Measurements from ENCODE around the gene NTM.

Gene NTM

GRCh38 chr11:132123854-132124835 is 753.7 kb downstream of the NTM start:
- no peak overlapping the region for H3K27ac ChIP-seq
- TF ChIP-seq POLR2AphosphoS5 (IDR thresholded peaks at IDR 0.05; ENCODE audit: borderline replicate concordance, low read depth, low read length) = no peak
- no peak for TF ChIP-seq FOXP2 (optimal IDR thresholded peaks at IDR 0.05; ENCODE audit: control extremely low read depth, extremely low read length, insufficient read depth)
- no peak for TF ChIP-seq EZH2 (IDR thresholded peaks at IDR 0.05)
- no peaks in the 10 kb centered on the region for H3K9me3 ChIP-seq (ENCODE audit: low read depth, low read length)
- DNase-seq (ENCODE audit: low read depth, low spot score) = no peak
- H3K9ac ChIP-seq (ENCODE audit: insufficient read length) = no peak overlapping the region
- no peaks in the 10 kb centered on the region for H3K36me3 ChIP-seq (ENCODE audit: insufficient read depth, low read length)
- H3K4me3 ChIP-seq = no peak overlapping the region

GRCh38 chr11:132125988-132126871 is 755.8 kb downstream of the NTM start:
- no peak overlapping the region for H3K4me3 ChIP-seq
- H3K36me3 ChIP-seq (ENCODE audit: insufficient read depth, low read length) = no peaks in the 10 kb centered on the region
- TF ChIP-seq FOXP2 (optimal IDR thresholded peaks at IDR 0.05; ENCODE audit: control extremely low read depth, extremely low read length, insufficient read depth) = no peak
- no peak for TF ChIP-seq EZH2 (IDR thresholded peaks at IDR 0.05)
- no peak for TF ChIP-seq POLR2AphosphoS5 (IDR thresholded peaks at IDR 0.05; ENCODE audit: borderline replicate concordance, low read depth, low read length)
- no peak overlapping the region for H3K27ac ChIP-seq
- H3K9me3 ChIP-seq (ENCODE audit: low read depth, low read length) = no peaks in the 10 kb centered on the region
- H3K9ac ChIP-seq (ENCODE audit: insufficient read length) = no peak overlapping the region
- DNase-seq (ENCODE audit: low read depth, low spot score) = no peak

GRCh38 chr11:132126973-132127899 is 756.8 kb downstream of the NTM start:
- TF ChIP-seq FOXP2 (optimal IDR thresholded peaks at IDR 0.05; ENCODE audit: control extremely low read depth, extremely low read length, insufficient read depth) (no peak), EZH2 (IDR thresholded peaks at IDR 0.05) (no peak), POLR2AphosphoS5 (IDR thresholded peaks at IDR 0.05; ENCODE audit: borderline replicate concordance, low read depth, low read length) (no peak)
- no peaks in the 10 kb centered on the region for H3K9me3 ChIP-seq (ENCODE audit: low read depth, low read length)
- no peaks in the 10 kb centered on the region for H3K36me3 ChIP-seq (ENCODE audit: insufficient read depth, low read length)
- no peak overlapping the region for H3K9ac ChIP-seq (ENCODE audit: insufficient read length)
- H3K4me3 ChIP-seq = no peak overlapping the region
- DNase-seq (ENCODE audit: low read depth, low spot score) = peak; percentile 3
- no peak overlapping the region for H3K27ac ChIP-seq

DNA sequence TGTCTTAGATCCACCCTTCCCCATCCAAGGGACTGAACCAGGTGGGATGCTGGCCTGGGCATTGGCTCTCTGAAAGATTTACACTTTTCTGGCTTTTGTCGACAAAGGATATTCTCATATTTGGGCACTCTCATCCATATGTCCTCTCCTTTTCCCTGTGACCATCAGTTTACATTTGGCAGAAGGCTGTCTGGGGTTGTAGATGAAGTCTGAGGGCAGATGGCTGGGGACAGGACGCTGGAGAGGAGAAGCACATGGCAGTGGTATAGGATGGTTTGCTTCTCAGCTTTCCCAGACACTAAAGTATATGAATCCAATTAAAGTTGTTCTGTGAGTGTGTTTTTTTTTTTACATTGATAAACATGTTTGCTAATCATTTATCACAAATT is 757.5 kb downstream of the NTM start:
- no peaks in the 10 kb centered on the region for H3K36me3 ChIP-seq (ENCODE audit: insufficient read depth, low read length)
- TF ChIP-seq POLR2AphosphoS5 (IDR thresholded peaks at IDR 0.05; ENCODE audit: borderline replicate concordance, low read depth, low read length) = no peak
- no peak for TF ChIP-seq EZH2 (IDR thresholded peaks at IDR 0.05)
- no peak for TF ChIP-seq FOXP2 (optimal IDR thresholded peaks at IDR 0.05; ENCODE audit: control extremely low read depth, extremely low read length, insufficient read depth)
- no peak for DNase-seq (ENCODE audit: low read depth, low spot score)
- no peak overlapping the region for H3K4me3 ChIP-seq
- H3K27ac ChIP-seq = no peak overlapping the region
- H3K9me3 ChIP-seq (ENCODE audit: low read depth, low read length) = no peaks in the 10 kb centered on the region
- no peak overlapping the region for H3K9ac ChIP-seq (ENCODE audit: insufficient read length)

DNA sequence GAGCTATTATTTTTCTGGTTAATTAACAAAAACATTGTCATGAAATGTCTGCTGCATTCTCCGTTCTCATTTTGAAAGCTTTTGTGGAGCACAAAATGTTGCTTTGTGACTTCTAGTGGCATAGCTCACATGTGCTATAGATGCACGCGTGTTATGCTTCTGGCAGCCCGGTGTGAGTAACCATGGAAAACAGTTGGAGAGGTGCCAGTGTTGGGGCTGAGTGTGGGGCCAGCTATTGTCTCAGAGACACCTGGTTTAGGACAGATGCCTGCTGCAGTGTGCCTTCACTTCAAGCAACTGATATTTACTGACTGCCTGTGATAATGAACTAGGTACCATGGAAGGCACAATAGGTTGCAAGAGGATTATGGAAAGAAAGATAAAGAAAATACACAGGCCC is 760.6 kb downstream of the NTM start:
- TF ChIP-seq FOXP2 (optimal IDR thresholded peaks at IDR 0.05; ENCODE audit: control extremely low read depth, extremely low read length, insufficient read depth) (no peak), POLR2AphosphoS5 (IDR thresholded peaks at IDR 0.05; ENCODE audit: borderline replicate concordance, low read depth, low read length) (no peak), EZH2 (IDR thresholded peaks at IDR 0.05) (no peak)
- Histone ChIP-seq H3K9ac (ENCODE audit: insufficient read length) (no peak overlapping the region), H3K4me3 (no peak overlapping the region), H3K9me3 (ENCODE audit: low read depth, low read length) (no peaks in the 10 kb centered on the region), H3K36me3 (ENCODE audit: insufficient read depth, low read length) (no peaks in the 10 kb centered on the region), H3K27ac (no peak overlapping the region)
- DNase-seq (ENCODE audit: low read depth, low spot score) = no peak

- DNase-seq (ENCODE audit: low read depth, low spot score) = no peak
- H3K36me3 ChIP-seq (ENCODE audit: insufficient read depth, low read length) = no peaks in the 10 kb centered on the region
- no peak overlapping the region for H3K9ac ChIP-seq (ENCODE audit: insufficient read length)
- TF ChIP-seq EZH2 (IDR thresholded peaks at IDR 0.05) (no peak), POLR2AphosphoS5 (IDR thresholded peaks at IDR 0.05; ENCODE audit: borderline replicate concordance, low read depth, low read length) (no peak), FOXP2 (optimal IDR thresholded peaks at IDR 0.05; ENCODE audit: control extremely low read depth, extremely low read length, insufficient read depth) (no peak)
- H3K27ac ChIP-seq = no peak overlapping the region
- no peak overlapping the region for H3K4me3 ChIP-seq
- no peaks in the 10 kb centered on the region for H3K9me3 ChIP-seq (ENCODE audit: low read depth, low read length)
Observed at GRCh38 chr11:132131961-132132360, 761.5 kb downstream of the NTM start.

DNA sequence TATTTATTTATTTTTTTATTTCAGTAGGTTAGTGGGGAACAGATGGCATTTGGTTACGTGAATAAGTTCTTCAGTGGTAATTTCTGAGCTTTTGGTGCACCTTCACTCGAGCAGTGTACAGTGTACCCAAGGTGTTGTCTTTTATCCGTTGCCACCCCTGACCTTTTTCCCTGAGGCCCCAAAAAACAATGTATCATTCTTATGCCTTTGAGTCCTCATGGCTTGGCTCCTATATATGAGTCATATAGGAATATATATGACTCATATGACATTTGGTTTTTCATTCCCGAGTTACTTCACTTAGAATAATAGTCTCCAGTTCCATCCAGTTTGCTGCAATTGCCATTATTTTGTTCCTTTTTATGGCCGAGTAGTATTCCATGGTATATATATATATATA is 763.9 kb downstream of the NTM start:
- no peak overlapping the region for H3K9ac ChIP-seq (ENCODE audit: insufficient read length)
- no peak for TF ChIP-seq EZH2 (IDR thresholded peaks at IDR 0.05)
- no peak for TF ChIP-seq FOXP2 (optimal IDR thresholded peaks at IDR 0.05; ENCODE audit: control extremely low read depth, extremely low read length, insufficient read depth)
- TF ChIP-seq POLR2AphosphoS5 (IDR thresholded peaks at IDR 0.05; ENCODE audit: borderline replicate concordance, low read depth, low read length) = no peak
- H3K4me3 ChIP-seq = no peak overlapping the region
- H3K9me3 ChIP-seq (ENCODE audit: low read depth, low read length) = no peaks in the 10 kb centered on the region
- DNase-seq (ENCODE audit: low read depth, low spot score) = no peak
- no peaks in the 10 kb centered on the region for H3K36me3 ChIP-seq (ENCODE audit: insufficient read depth, low read length)
- H3K27ac ChIP-seq = no peak overlapping the region
